Astrocyte (in vitro differentiated cells and primary cell): ENCODE results near the gene LYSET. TPM values are rescaled to one million over a fixed set of nuclear protein-coding genes. Genes with fewer than 3 reads are reported as not detected.
"Not testable (repeated sequence)": the region's sequence is repeated elsewhere in the genome, so short reads cannot be mapped to it uniquely, and the experiment has no call there.

ENCODE experiments used
- DNase-seq: peaks from one replicate; pipeline ENCODE4 v3.0.0-alpha.2; 2010; ENCODE audit warnings: low read depth
- FAIRE-seq: peaks from 2 replicates; lab custom pipeline; 2011; peaks lifted over from hg19 to GRCh38; lab: Jason Lieb, UNC
- H2AFZ ChIP-seq: 2 replicates; pipeline ENCODE4 v1.6.0; 2012; ENCODE audit warnings: low read depth, low read length, inconsistent platforms
- H3K27ac ChIP-seq: 2 replicates; pipeline ENCODE4 v1.5.1; 2011; ENCODE audit warnings: low read depth, low read length, inconsistent platforms
- H3K27me3 ChIP-seq: 2 replicates; pipeline ENCODE4 v1.6.0; 2011; ENCODE audit warnings: low read length, inconsistent platforms; ENCODE audit not compliant: insufficient read depth
- H3K36me3 ChIP-seq: 2 replicates; pipeline ENCODE4 v1.5.1; 2011; ENCODE audit warnings: low read length, inconsistent platforms; ENCODE audit not compliant: insufficient read depth
- H3K4me1 ChIP-seq: 2 replicates; pipeline ENCODE4 v1.5.1; 2011; ENCODE audit warnings: low read length, inconsistent platforms; ENCODE audit not compliant: insufficient read depth
- H3K4me2 ChIP-seq: 2 replicates; pipeline ENCODE4 v1.6.0; 2012; ENCODE audit warnings: low read length, inconsistent platforms
- H3K4me3 ChIP-seq: 2 replicates; pipeline ENCODE4 v1.5.1; 2011; ENCODE audit warnings: low read depth, mild to moderate bottlenecking, low read length, inconsistent platforms; ENCODE audit not compliant: insufficient read depth
- H3K79me2 ChIP-seq: 2 replicates; pipeline ENCODE4 v1.6.0; 2012; ENCODE audit warnings: mild to moderate bottlenecking, low read length, inconsistent platforms; ENCODE audit not compliant: insufficient read depth
- H3K9ac ChIP-seq: 2 replicates; pipeline ENCODE4 v1.6.0; 2012; ENCODE audit warnings: mild to moderate bottlenecking, low read length, inconsistent platforms
- H3K9me3 ChIP-seq: 2 replicates; pipeline ENCODE4 v1.5.1; 2012; ENCODE audit warnings: low read depth, mild to moderate bottlenecking, low read length, inconsistent platforms; ENCODE audit not compliant: insufficient read depth
- H4K20me1 ChIP-seq: 2 replicates; pipeline ENCODE4 v1.6.0; 2012; ENCODE audit warnings: low read length, inconsistent platforms; ENCODE audit not compliant: insufficient read depth
- H3K27ac Mint-ChIP-seq: one replicate; pipeline ENCODE4 v1.8.0; 2021; ENCODE audit warnings: mild to moderate bottlenecking, mixed read lengths; ENCODE audit not compliant: unreplicated experiment
- H3K27me3 Mint-ChIP-seq: one replicate; pipeline ENCODE4 v1.8.0; 2021; ENCODE audit warnings: low read depth, mixed read lengths; ENCODE audit not compliant: unreplicated experiment
- H3K36me3 Mint-ChIP-seq: one replicate; pipeline ENCODE4 v1.8.0; 2021; ENCODE audit warnings: low read depth, mixed read lengths; ENCODE audit not compliant: unreplicated experiment
- H3K4me1 Mint-ChIP-seq: one replicate; pipeline ENCODE4 v1.8.0; 2021; ENCODE audit warnings: low read depth, mixed read lengths; ENCODE audit not compliant: unreplicated experiment
- H3K4me3 Mint-ChIP-seq: one replicate; pipeline ENCODE4 v1.8.0; 2021; ENCODE audit warnings: mild to moderate bottlenecking, moderate library complexity, mixed read lengths; ENCODE audit not compliant: unreplicated experiment
- H3K9me3 Mint-ChIP-seq: one replicate; pipeline ENCODE4 v1.8.0; 2021; ENCODE audit warnings: mild to moderate bottlenecking, mixed read lengths; ENCODE audit not compliant: unreplicated experiment
- CTCF ChIP-seq: IDR thresholded peaks from 2 replicates; pipeline ENCODE4 v1.5.1; 2011; ENCODE audit warnings: low read depth, mild to moderate bottlenecking, inconsistent platforms, low read length, moderate library complexity; ENCODE audit not compliant: insufficient read depth
- EZH2 ChIP-seq: IDR thresholded peaks from 2 replicates; pipeline ENCODE4 v1.6.1; 2012; ENCODE audit warnings: mild to moderate bottlenecking, low read length, inconsistent platforms; ENCODE audit not compliant: insufficient read depth
- total RNA-seq: library from RNA; stranded (reverse); gene quantifications from 2 replicates; pipeline ENCODE4 v1.2.1, GENCODE V29; 2021

Gene LYSET
- total RNA-seq, 1 donor from 2014 or later: 9.8 TPM

- peak overlapping the region; percentile 12 for H3K27ac Mint-ChIP-seq
- peak overlapping the region; percentile 67 for H3K4me3 ChIP-seq
- H3K4me1 ChIP-seq: peaks cover 15% of the 10 kb centered on the region
- H3K9me3 ChIP-seq: no peaks in the 10 kb centered on the region
- peaks cover 14% of the 10 kb centered on the region for H3K36me3 Mint-ChIP-seq
- H4K20me1 ChIP-seq: no peaks in the 10 kb centered on the region
- H3K9me3 Mint-ChIP-seq: peaks cover 5% of the 10 kb centered on the region
- H3K27ac ChIP-seq: peak overlapping the region; percentile 25
- H3K36me3 ChIP-seq: peaks cover 4% of the 10 kb centered on the region
- no peaks in the 10 kb centered on the region for H3K27me3 ChIP-seq
- TF ChIP-seq CTCF (no peak), EZH2 (no peak)
- H3K4me2 ChIP-seq: peak overlapping the region; percentile 97
- H3K79me2 ChIP-seq: no peaks in the 10 kb centered on the region
- no peak overlapping the region for H3K4me3 Mint-ChIP-seq
- H3K9ac ChIP-seq: peak overlapping the region; percentile 81
- H3K4me1 Mint-ChIP-seq: peaks cover 9% of the 10 kb centered on the region
- DNase-seq: no peak
- no peak for FAIRE-seq
- peak overlapping the region; percentile 67 for H2AFZ ChIP-seq
- H3K27me3 Mint-ChIP-seq: no peaks in the 10 kb centered on the region
These were observed 47.0 kb downstream of the LYSET start for GRCh38 chr14:93232159-93232558.

GRCh38 chr14:93233078-93233477, 48.0 kb downstream of the LYSET start:
- not testable (repeated sequence) for FAIRE-seq, H3K4me3 Mint-ChIP-seq
- peaks cover 15% of the 10 kb centered on the region for H3K4me1 ChIP-seq

GRCh38 chr14:93234798-93235197, 49.7 kb downstream of the LYSET start:
- DNase-seq: peak; percentile 88
- Histone ChIP-seq H3K36me3 (no peaks in the 10 kb centered on the region), H3K79me2 (no peaks in the 10 kb centered on the region), H3K9ac (peak overlapping the region; percentile 75), H4K20me1 (no peaks in the 10 kb centered on the region), H3K9me3 (no peaks in the 10 kb centered on the region), H3K4me1 (peaks cover 15% of the 10 kb centered on the region), H3K27ac (peak overlapping the region; percentile 62), H3K27me3 (no peaks in the 10 kb centered on the region), H2AFZ (no peak overlapping the region), H3K4me3 (no peak overlapping the region), H3K4me2 (peak overlapping the region; percentile 64)
- no peak for TF ChIP-seq EZH2
- TF ChIP-seq CTCF: no peak
- no peak for FAIRE-seq
- H3K36me3 Mint-ChIP-seq: peaks cover 5% of the 10 kb centered on the region
- no peak overlapping the region for H3K4me3 Mint-ChIP-seq
- H3K27me3 Mint-ChIP-seq: no peaks in the 10 kb centered on the region
- H3K9me3 Mint-ChIP-seq: peaks cover 5% of the 10 kb centered on the region
- H3K4me1 Mint-ChIP-seq: peaks cover 12% of the 10 kb centered on the region
- peak overlapping the region; percentile 9 for H3K27ac Mint-ChIP-seq

More at GRCh38 chr14:93233078-93233477, 48.0 kb downstream of the LYSET start:
- H3K9me3 Mint-ChIP-seq, H3K36me3 ChIP-seq, H2AFZ ChIP-seq, H3K27ac ChIP-seq, H3K27me3 ChIP-seq, DNase-seq, H3K9me3 ChIP-seq, H3K9ac ChIP-seq, H3K27ac Mint-ChIP-seq, H3K4me1 Mint-ChIP-seq, H3K79me2 ChIP-seq, H3K27me3 Mint-ChIP-seq, H3K4me3 ChIP-seq, H4K20me1 ChIP-seq, H3K4me2 ChIP-seq: not testable (repeated sequence)
- H3K36me3 Mint-ChIP-seq: peaks cover 10% of the 10 kb centered on the region

Other genes with a start within 250 kb of the LYSET start
- gene ITPK1, start 69.4 kb upstream of the LYSET start, total RNA-seq: 11.2 and 13.0 TPM in 2 replicates
- 15.8 and 16.1 TPM in 2 replicates for gene MOAP1, start 420 bp upstream of the LYSET start, total RNA-seq
- gene GON7, start 21.7 kb downstream of the LYSET start, total RNA-seq: 5.3 and 5.4 TPM in 2 replicates
- 7.3 and 7.8 TPM in 2 replicates for gene UBR7, start 21.9 kb downstream of the LYSET start, total RNA-seq
- gene BTBD7, start 147.7 kb downstream of the LYSET start, total RNA-seq: 48.1 and 53.2 TPM in 2 replicates
- not detected in 2 replicates for gene COX8C, start 161.9 kb downstream of the LYSET start, total RNA-seq
- 0.66 and 0.75 TPM in 2 replicates for gene UNC79, start 245.6 kb downstream of the LYSET start, total RNA-seq